Myocyte (in vitro differentiated cells): Measurements from ENCODE around the gene GLG1. TPM values are rescaled to one million over a fixed set of nuclear protein-coding genes. Genes with fewer than 3 reads are reported as not detected.
"Not testable (repeated sequence)": the region's sequence is repeated elsewhere in the genome, so short reads cannot be mapped to it uniquely, and the experiment has no call there.

ENCODE experiments used
- DNase-seq: peaks from one replicate; pipeline ENCODE4 v3.0.0-alpha.2; 2012; ENCODE audit warnings: low read depth
- total RNA-seq: library from RNA; depleted of rRNA; stranded (reverse); fragments of >200 nt; gene quantifications from 2 replicates; pipeline ENCODE4 v1.2.3, GENCODE V29; 2014

The GLG1 gene
- total RNA-seq, 1 donor from 2014 or later, result 105 TPM

- no peak for DNase-seq
These were observed 155.8 kb downstream of the GLG1 start for GRCh38 chr16:74450967-74451760.

DNA sequence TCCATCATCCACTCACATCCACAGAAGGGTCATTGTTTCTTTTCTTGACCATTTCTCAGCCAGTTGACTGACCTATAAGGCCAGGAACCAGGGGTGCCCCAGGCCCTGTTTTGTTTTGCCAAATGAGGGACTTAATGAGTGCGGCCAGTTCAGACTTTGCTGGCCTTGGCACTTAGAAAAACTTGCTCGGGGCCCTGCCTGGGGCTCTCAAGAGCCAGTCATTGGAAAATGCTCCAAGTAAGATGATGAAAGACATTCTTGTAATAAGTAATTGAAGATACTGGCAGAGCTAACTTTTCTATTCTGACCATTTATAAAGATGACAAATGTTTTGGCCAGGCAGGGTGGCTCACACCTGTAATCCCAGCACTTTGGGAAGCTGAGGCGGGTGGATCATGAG is 156.7 kb downstream of the GLG1 start:
- no peak for DNase-seq

- DNase-seq, result peak; percentile 70
These were observed 157.4 kb downstream of the GLG1 start for GRCh38 chr16:74449470-74449869.

DNA sequence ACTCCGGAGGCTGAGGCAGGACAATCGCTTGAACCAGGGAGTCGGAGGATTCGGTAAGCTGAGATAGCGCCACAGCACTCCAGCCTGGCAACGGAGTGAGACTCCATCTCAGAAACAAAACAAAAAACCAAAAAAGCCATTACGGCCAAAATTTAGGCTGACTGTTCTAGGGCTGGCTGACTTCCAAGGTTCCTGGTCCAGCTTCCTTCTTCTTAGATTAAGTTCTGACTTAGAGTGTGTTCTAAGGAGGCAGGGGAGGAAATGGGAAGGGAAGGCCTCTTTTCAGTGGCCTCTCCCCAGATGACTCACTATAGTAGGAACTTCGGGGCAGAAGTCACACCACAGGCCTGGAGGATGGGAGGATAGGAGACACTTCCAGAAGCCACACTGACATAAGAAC is 157.9 kb downstream of the GLG1 start:
- DNase-seq, result peak; percentile 88

DNA sequence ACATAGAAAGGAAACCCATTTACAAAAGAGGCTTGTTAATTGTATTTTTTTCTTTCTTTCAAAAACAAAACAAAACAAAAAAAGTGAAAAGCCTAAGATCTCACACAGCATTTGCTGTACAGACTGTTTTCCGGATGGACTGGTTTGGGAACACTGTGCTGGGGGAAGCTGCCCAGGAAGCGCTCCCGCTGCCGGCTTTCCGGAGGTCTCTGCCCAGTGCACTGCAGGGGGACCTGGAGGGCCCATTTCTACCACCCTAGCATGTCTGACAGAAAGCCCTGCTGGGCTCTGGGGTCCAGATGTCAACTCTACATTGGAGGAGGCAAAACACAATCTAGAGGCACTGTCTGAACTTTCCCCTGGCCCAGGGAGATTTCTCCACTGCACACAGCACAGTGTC is 159.3 kb downstream of the GLG1 start:
- DNase-seq, result no peak

GRCh38 chr16:74446866-74447265 is 160.0 kb downstream of the GLG1 start:
- no peak for DNase-seq

GRCh38 chr16:74443624-74444346 is 163.1 kb downstream of the GLG1 start:
- not testable (repeated sequence) for DNase-seq

DNA sequence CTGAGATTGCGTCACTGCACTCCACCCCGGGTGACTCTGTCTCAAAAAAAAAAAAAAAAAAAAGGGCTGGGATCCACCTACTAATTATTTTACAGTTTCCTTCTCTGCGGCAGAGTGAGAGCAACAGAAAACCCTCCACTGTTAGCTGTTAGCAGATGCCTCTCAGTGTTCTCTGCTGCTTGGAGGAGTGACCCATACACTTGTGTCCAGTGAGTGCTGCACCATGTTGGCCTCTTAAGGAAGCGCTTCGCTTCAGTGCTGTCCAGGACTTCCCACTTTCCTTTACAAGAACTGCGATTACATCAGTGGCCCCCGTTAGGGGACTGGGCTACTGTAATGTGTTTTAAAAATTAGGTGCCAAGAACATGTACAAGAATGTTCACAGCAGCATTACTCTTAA is 167.2 kb downstream of the GLG1 start:
- no peak for DNase-seq

DNA sequence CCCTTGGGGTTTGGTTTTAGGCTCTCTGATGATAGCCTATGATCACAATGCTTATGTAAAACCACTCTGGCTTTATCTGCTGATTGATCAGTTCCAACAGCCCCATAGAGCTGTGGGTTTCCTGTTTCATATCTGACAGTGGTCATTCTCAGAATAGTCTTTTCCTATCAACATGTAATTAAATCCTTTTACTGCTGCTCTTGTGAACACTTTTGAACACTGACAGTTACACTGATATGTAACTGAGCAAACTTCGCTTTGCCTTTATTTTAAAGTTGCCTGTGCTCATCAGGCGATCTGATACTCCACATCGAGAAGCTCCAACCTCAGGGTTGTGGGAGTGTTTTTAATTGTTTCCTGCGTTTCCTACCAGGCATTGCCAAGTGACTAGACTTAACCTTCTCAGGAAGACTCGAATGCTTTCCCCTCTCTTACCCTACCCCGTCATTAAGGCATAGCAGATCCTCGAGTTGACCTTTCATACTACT is 168.4 kb downstream of the GLG1 start:
- no peak for DNase-seq

DNA sequence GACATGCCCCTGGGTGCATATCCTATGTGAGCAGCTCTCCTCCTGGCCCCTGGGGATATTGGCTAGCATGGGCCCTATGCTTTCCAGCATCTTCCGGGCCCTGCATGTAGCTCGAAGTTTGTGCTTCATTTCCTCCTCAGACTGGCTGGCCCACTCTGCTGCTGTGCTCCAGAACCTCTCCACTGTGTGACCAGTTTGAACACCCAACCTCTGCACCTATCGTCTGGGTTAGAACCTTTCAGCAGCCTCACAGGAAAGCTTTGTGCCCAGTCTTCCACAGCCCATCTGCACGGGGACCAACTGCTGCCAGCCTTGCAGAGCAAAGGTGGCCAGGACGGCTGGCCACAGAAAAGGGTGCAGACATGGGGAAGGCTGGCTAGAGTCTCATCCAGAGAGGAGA is 175.4 kb downstream of the GLG1 start:
- DNase-seq, result no peak

DNA sequence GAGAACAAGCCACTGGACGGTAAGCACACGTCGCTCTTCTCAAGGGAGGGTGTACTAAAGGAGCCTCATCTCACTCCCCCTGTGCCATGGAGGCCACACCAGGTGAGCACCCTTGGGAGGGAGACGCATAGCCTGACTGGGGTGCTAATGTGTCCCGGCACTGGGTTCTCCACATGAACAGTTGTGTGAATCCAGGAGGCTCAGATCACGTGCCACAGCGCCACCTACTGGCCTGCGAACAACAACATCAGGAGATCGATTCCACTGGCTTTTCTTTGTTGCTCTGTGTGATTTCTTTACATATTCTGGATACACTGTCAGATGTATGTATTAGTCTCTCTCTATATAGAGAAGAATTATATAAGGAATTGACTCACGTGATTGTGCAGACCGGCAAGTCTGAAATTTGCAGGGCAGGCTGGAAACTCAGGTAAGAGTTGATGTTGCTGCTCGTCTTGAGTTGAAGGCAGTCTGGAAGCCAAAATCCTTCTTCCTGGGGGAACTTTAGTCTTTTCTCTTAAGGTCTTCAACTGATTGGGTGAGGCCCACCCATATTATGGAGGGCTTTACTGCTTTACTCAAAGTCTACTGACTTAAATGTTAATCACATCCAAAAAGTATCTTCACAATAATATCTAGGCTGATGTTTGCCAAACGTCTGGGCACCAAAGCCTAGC is 176.7 kb downstream of the GLG1 start:
- DNase-seq, result peak; percentile 42

DNA sequence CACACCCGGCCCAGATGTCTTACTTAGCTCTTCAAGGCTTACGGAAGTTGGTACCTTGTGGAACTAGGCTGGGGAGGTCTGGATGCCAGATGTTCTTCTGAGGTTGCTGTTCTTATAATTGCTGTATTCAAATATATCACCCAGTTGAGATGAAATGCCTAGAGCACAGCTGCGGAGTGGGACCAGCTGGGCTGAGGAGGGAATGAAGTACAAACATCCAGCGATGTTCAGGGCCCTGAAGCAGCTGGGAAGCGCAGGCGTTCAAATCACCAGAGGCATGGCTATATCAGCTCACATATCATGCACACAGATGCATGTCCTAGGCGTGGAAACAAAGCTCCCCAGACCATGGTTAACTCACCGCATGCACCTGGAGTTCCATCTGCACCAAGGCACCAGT is 178.4 kb downstream of the GLG1 start:
- DNase-seq, result not testable (repeated sequence)

GRCh38 chr16:74425751-74426150 is 181.2 kb downstream of the GLG1 start:
- not testable (repeated sequence) for DNase-seq

DNA sequence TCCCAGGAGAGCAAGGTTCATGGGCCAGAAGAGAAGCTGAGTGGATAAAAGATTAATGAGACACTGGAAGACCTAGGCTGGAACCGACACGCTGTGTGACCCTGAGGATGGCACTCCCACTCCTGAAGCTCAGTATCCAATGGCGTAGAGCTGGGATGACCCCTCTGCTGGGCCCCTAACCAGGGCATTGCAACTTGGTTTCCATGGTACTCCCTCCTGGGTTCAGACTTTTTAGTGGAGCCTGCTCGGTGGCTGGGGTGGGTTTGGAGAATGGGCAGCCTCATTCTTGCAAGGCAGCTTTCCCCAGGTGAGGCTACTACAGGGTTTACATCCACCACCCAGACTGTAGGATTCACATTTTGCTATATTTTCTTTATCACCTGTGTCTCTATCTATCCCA is 183.2 kb downstream of the GLG1 start:
- DNase-seq, result not testable (repeated sequence)

DNA sequence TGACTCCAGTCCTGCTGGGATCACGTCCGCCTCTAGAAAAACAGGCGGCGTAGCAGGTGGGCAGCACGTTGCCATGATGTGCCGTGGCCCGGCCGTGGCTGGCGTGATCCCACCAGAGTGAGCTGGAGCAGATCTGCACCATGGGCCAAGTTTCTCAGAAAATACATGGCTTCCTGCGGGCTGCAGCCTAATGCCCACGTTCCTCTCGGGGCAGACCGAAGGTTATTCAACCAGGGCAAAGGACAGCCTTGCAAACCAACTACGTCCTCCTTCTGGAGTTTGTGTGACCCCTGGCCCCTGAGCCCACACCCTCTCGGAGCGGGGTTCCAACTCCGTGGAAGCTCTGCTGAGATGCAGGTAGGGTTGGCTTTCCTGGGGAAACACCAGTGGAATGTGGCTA is 184.8 kb downstream of the GLG1 start:
- DNase-seq, result not testable (repeated sequence)

- DNase-seq, result not testable (repeated sequence)
These were observed 185.5 kb downstream of the GLG1 start for GRCh38 chr16:74421482-74421785.

DNA sequence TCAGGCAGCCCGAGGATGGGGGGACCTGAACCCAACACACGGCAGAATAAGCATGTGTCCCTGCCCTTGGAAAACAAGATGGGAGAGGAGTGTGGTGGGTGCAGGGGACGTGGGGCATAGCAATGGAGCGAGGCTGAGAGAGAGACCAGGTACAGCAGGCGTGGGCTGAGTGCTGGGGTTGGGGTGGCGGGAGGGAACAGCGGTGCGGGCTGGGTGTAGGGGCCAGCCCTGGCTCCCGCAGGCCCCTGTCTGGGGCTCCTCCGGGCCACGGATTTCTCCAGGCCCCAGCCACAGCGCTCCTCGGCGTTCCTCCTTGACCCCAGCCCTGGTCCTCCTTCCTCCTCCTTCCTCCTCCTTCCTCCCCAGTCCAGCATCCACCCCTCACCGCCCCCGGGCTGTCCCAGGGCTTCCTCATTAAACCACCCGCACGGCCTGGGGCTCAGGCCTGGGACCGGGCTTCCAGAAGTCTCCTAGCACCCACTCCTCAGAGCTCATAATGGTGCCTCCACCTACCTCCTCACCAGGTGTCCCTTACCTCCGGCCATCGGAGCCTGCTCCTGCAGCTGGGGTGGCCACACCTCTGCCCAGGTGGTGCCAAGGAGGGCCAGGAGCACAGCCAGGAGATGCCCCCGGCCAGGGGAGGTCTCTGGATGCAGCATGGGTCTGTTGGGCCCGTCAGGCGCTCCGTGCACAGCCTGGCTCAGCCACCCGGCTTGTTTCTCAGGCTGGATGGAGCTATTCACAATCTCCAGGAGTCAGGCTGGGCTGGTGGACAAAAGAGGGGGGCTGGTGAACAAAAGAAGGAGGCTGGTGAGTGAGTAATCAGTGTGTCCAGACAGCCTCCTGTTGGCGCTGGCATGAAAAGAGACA is 186.1 kb downstream of the GLG1 start, which contains the start of gene CLEC18B:
TSS of gene CLEC18B (minus strand) at position 867 of the 870 bp plus-strand sequence. CDS start at position 659, 208 bp downstream.
- peak; percentile 35 for DNase-seq

DNA sequence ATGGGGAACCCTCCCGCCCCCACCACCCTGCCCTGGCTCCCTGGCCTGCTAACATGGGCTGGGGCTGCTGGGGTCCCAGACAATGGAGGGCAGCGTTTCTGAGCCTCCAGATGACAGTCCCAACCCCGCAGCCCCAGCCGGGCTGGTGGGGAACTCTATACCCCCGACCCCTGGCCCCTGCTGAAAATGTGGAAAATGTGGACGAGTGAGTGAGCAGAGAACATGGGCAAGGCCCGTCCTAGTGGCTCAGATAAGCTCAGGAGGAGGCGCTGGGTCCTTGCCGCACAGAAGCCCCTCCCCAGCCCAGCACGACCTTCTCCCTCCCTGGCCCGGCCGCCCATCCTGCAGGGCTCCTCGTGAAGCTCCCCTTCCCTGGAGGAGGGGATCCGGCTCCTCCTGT is 187.1 kb downstream of the GLG1 start:
- not testable (repeated sequence) for DNase-seq

DNA sequence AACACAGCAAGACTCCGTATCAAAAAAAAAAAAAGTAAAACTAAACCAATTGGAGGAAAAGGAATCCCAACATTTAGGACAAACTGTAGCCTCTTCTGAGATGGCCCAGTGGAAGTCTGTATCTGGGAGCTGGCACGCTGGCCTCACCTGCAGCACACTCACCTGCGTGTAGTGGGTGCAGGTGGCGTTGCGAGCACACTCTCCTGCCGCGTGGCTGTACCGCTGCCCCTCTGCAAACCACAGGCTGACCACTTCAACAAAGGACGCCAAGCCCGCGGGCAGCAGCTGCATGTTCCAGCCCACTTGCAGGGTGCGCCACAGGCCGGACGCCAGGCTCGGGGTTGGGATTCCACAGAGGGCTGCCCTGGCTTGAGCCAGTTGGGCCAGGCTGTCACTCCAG is 189.0 kb downstream of the GLG1 start:
- not testable (repeated sequence) for DNase-seq

GRCh38 chr16:74413920-74414319 is 193.0 kb downstream of the GLG1 start:
- DNase-seq, result not testable (repeated sequence)

DNA sequence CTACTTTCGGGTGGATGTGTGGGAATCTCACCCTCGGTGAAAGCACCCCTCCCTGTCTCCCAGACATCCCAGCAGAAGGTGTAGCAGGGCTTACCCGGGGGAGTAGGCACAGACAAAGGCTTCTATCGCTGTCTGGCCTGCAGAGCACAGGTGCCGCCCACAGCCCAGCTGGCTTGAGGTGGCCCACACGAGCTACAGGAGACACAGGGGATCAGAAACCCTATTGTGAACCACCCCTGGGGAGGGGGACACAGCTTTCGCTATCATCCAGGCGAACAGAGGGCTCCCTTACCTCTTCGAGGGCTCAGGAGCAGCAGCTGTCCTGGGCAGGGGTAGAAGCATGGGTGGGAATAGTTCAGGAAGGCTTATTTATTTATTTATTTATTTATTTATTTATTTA is 193.4 kb downstream of the GLG1 start:
- DNase-seq, result not testable (repeated sequence)
